Amygdala (tissue), 56 donors: ENCODE measurements around the gene BBS4.
"Not testable (repeated sequence)": the region's sequence is repeated elsewhere in the genome, so short reads cannot be mapped to it uniquely, and the experiment has no call there.

ENCODE experiments used
- DNase-seq, 56 donors: peaks; one replicate each; lab custom pipeline; 2025; lab: John Stamatoyannopoulos, UW

The BBS4 gene, protein sequence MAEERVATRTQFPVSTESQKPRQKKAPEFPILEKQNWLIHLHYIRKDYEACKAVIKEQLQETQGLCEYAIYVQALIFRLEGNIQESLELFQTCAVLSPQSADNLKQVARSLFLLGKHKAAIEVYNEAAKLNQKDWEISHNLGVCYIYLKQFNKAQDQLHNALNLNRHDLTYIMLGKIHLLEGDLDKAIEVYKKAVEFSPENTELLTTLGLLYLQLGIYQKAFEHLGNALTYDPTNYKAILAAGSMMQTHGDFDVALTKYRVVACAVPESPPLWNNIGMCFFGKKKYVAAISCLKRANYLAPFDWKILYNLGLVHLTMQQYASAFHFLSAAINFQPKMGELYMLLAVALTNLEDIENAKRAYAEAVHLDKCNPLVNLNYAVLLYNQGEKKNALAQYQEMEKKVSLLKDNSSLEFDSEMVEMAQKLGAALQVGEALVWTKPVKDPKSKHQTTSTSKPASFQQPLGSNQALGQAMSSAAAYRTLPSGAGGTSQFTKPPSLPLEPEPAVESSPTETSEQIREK

GRCh38 chr15:72685925-72686794, at the start of gene BBS4, which contains the start of gene HIGD2B:
Gene BBS4, plus strand, starts transcription at chr15:72686207. Its CDS starts 21 bp downstream, at chr15:72686228.
Gene HIGD2B, minus strand, starts transcription at chr15:72686182. Its CDS starts 9,808 bp downstream, at chr15:72676374.
- no peak for DNase-seq

DNA sequence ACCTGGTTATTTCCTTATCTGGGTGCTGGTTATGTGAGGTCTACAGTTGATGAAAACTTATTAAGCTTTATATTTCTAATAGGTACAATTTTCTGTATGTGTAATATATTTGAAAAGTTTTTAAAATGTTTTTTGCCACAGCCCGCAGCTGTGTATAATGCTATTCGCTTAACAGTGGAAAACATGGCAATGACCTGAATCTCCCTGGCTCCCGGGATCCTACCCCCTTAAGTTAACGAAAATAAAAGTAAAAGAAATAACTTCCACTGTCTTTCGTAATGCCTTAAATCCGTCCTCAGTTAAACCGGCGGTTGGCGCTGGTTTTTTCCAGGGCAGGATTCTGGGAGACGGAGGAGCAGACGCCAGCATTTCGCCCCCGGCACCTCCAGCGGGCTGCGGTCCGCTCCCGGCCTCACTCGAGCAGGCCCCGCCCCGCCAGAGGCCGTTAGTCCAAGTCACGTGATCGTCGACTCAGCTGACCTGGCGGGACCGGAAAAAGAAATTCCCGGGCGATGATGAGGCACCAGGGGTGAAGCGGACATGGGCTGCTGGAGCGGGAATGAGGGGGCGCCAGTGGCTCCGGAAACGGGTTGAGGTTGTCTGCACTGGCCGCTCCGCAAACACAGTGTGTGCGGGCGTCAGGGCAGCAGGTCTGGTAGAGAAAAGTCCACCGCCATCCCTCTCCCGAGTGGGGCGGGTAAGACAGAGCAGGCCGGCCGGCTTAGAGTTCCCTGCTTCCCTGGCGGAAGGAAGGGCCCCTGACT, 49.3 kb upstream of the BBS4 start:
- not testable (repeated sequence) for DNase-seq

DNA sequence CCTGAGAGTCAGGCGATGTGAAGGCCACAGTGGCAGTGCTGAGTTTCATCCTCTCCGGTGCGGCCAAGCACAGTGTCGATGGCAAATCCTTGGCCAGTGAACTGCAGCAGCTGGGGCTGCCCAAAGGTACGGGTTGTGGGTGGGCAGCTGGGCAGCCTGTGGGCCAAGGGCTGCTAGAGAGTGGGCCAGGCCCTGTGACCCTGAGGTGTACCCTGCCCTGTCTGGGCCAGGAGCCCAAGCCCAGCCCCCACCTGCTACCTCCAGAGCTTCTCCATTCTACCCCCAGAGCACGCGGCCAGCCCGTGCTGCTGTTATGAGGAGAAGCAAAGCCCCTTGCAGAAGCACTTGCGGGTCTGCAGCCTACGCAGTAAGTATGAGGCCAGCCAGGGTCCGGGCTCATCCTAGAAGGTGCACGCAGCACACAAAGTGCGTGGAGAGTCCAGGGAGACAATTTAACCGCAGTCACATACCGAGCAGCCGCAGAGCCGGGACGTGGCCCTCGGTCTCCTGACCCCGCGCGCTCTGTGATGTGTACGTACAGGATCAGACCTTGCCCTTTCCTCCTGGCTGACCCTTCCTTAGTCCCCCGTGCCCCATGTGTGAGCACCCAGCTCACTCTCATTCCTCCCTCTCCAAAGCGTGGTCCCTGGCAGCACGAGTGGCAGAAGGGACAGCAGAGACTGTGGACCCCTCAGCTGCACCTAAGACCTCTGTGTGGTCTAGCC, 46.1 kb upstream of the BBS4 start:
- not testable (repeated sequence) for DNase-seq

- not testable (repeated sequence) for DNase-seq
Observed at GRCh38 chr15:72642271-72642670, 43.7 kb upstream of the BBS4 start.

DNA sequence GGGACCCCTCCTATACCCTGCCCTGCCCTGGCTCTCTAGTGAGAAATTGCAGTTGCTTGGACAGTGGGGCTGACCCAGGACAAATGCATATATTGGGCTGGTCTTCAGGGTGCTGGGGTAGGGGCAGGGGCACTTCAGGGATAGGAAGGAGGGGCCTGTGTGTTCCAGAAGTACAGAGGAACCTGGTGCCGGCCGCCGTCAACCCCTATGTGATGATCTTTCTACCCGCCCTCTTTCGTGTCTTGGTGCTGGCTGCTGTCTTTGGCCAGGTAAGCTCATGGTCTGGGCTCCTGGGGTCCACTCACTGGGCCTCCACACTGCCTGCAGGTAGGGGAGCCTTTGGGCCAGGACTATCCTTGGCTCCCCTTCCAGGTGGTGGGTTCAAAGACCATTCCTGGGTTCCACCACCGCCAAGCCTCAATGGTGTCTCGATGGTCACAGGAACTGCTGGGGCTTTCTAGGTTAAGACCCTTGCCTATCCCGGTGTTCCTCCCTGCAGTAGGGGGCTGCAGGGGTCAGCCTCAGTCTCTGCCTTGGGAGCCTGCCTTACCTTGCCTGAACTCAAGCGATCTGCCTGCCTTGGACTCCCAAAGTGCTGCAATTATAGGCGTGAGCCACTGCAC, 37.3 kb upstream of the BBS4 start:
- DNase-seq = not testable (repeated sequence)

GRCh38 chr15:72654397-72654796, 31.6 kb upstream of the BBS4 start, which contains the start of gene GOLGA6B:
Gene GOLGA6B, plus strand, starts transcription at chr15:72654697. Its CDS starts 41 bp downstream, at chr15:72654738.
- not testable (repeated sequence) for DNase-seq

DNA sequence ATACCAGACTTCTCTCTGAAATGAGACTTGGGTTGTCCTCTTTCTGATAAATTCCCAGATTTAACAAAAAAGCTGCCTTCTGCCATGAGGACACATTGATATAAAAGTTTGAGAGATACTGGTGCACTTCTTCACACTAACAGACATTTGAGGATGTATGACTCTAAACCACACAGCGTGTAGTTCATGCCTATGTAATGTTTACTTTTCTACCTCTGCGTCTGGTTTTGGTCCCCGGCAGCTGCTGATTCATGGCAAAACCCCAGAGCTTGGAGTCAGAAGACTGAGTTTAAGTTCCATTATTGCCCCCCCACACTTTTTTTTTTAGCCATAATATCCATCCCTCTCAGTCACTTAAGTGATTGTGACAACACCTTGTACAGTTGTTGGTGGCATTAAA, 30.0 kb upstream of the BBS4 start:
- DNase-seq = not testable (repeated sequence)

GRCh38 chr15:72661081-72661480, 24.9 kb upstream of the BBS4 start:
- not testable (repeated sequence) for DNase-seq

DNA sequence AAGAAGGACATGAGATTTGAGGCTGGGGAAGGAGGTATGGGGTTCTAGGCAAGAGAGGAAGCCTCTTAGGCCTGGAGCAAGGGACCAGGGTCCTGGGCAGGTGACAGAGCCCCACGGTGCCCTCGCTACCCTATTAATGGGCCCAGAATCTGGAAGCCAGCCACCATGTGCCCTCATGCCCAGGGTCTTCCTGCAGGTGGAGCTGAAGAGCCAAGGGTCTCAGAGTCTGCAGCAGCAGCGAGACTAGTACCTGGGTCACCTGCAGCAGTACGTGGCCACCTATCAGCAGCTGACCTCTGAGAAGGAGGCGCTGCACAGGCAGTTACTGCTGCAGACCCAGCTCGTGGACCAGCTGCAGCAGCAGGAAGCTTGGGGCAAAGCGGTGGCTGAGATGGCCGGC, 22.1 kb upstream of the BBS4 start:
- not testable (repeated sequence) for DNase-seq

GRCh38 chr15:72665706-72666105, 20.3 kb upstream of the BBS4 start:
- DNase-seq = not testable (repeated sequence)

- not testable (repeated sequence) for DNase-seq
Observed at GRCh38 chr15:72669803-72670202, 16.2 kb upstream of the BBS4 start.

DNA sequence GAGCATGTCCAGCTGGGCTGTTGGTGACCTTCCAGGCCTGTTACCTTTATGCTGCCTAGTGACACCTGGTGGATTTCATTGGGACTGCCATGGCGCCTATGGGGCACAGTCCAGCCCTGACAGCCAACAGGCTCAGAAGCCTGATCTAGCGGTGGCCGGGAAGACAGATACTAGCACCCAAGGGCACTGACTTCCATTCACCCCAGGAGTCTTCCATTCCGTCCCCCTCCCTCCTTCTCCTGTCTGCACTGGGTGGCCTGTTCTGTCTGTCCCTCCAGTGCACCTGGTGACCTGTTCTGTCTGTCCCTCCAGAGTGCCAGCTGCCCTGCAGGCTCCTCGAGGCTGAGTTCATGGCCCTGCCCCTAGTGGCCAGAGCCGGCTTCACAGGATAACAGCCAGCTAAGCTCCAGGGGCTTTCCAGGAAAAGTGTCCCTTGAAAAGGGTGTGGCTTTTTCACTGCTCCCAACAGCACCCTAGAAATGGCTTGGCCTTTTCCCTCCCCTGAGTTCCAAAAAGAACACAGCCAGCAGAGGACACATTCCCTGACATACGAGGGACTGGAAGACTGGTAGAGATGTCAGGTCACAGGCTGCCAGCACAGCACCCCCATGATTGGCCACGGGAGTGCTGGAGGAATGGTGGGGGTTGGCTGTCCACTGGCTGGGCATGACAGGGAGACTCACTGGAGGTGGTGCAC, 15.2 kb upstream of the BBS4 start:
- DNase-seq = not testable (repeated sequence)

DNA sequence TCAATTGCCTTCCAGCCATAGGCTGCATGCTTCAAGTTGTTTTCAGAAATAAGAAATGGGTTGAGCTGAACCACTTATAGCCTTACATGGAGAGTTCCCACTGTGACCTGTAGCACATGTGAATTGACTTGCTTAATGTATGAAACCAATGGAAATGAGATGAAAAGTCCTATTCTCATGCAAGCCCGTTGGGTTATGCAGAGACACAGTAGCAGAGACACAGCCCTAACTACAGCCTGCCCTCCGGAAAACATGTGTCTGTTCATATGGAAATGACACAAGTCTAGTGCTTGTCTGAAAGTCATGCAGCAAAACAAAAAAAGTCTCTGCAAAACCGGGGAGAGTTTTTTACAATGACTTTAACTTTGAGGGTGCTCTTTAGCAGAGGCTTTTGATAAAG, 14.5 kb upstream of the BBS4 start:
- no peak for DNase-seq

DNA sequence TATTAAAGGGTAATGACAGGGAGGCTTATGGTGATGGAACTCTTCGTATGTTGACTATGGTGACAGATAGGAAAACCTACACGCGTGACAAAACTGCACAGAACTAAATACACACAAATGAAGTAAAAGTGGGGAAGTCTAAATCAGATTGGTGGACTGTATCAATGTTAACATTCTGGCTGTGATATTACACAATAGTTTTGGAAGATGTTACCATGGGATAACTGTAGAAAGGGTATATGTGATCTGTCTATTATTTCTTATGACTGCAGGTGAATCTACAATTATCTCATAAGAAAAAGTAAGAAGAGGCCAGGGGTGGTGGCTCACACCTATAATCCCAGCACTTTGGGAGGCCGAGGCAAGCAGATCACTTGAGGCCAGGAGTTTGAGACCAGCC, 9.2 kb upstream of the BBS4 start:
- no peak for DNase-seq

DNA sequence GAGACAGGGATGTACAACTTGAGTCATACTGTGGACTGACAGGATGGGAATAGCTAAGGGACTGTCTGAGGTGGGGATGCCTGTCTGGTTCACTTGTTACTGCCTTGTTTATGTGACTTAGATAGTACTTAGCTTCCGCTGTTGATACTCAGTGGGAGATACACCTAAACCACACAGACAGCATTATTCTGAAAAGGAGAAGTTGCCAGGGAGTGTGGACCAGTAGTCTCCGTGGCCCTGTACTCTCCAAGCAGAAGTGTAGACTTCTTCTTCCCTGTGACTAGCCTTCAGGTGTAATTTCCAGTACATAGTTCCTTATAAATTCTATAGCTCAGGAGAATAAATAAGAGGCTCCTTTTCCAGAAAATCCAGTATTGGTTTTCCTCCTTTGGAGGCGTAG, 5.1 kb upstream of the BBS4 start:
- no peak for DNase-seq

- no peak for DNase-seq
Observed at GRCh38 chr15:72682772-72683171, 3.2 kb upstream of the BBS4 start.

DNA sequence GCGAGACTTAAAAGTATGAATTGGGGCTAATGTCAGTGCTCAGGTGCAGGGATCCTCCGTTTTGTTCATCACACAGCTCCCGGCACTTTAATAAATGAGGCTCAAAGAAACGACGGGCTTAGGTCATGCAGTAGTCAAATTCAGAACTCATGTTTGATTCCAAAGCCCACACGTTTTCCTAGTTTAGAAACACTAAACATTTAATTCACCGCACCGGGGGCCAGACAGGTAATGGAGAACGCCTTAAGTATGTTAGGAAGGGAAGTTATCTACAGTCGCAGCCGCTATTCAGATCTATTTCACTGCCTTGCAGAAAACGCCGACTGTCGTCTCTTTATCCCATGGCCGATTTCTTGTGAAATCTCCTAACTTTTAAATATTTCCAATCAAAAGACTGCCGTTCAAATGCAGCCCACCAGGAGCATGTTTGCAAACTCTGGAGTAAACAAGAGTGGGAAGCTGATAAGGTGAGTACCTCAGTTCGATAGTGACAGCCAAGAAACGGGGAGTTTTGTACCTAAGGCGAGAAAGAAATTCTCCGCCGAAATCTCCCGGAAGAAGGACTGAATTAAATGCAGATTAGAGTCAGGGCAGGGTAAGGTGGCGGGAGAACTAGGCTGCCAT, 594 bp upstream of the BBS4 start:
- no peak for DNase-seq

DNA sequence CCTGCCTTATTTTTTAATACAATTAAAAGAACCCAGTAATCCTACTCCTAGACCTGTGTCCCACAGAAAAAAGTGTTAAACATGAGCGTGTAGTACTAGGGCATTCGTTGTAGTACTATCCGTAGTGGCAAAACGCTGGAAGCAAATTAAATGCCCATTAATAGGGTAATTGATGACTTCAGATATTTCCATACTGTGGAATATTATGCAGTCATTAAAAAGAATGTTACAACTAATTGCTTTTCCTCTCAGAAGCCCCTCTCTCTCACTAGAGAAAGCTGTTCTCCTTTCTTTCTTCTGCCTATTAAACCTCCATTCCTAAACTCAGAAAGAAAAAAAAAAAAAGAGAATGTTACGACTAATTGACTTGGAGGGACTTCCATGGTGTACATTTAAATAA, 2.7 kb downstream of the BBS4 start:
- no peak for DNase-seq
